Pulmonary artery endothelial cell (primary cell): ENCODE results near the gene FMO2. TPM values are rescaled to one million over a fixed set of nuclear protein-coding genes. Genes with fewer than 3 reads are reported as not detected.

Experiments
- DNase-seq: peaks from one replicate; pipeline ENCODE4 v3.0.0-alpha.2; 2011; ENCODE audit warnings: low read depth, low spot score
- total RNA-seq: library from RNA; depleted of rRNA; stranded (reverse); fragments of >200 nt; gene quantifications from 2 replicates; pipeline ENCODE4 v1.2.3, GENCODE V29; 2014

FMO2 gene
- total RNA-seq, 1 donor from 2014 or later = under 0.01 TPM

DNA sequence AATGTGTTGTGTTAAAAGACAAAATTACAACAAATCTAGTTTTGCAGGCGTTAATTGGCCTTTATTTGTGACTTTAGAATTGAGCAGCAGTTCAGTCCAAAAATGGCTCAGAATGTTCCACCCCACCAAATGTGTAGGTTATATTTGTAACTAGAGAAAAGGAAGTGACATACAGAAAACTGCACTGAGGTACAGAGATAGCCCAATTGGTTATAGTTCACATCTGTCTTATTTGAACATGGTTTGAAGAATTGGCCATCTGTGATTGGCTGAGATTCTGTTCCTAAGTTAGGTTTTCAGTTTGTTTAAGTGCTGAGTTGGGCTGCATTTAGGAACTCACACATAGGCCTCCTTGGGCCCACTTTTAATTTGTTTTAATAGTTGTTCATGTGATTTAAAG, 12.0 kb upstream of the FMO2 start:
- no peak for DNase-seq

- no peak for DNase-seq
These were observed 10.4 kb upstream of the FMO2 start for GRCh38 chr1:171174560-171175294.

DNA sequence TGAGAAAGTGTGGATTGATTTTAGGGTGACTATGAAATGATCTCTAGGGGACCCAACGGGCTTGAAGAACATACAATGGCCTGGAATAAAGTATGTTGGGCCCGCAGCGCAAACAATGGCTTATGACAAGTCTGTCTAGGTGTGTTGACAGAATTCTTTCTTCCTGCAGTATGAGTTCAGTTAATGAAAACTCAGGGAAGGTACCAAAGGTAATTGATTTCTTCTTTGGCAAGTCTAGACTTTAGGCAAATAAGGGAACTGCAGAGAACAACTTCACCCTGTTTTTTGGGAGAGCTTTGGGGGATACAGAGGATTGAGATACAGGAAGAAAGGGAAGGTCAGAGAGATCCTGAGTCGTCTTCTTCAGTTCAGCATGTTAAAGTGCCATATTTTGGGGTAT, 7.8 kb upstream of the FMO2 start:
- no peak for DNase-seq

DNA sequence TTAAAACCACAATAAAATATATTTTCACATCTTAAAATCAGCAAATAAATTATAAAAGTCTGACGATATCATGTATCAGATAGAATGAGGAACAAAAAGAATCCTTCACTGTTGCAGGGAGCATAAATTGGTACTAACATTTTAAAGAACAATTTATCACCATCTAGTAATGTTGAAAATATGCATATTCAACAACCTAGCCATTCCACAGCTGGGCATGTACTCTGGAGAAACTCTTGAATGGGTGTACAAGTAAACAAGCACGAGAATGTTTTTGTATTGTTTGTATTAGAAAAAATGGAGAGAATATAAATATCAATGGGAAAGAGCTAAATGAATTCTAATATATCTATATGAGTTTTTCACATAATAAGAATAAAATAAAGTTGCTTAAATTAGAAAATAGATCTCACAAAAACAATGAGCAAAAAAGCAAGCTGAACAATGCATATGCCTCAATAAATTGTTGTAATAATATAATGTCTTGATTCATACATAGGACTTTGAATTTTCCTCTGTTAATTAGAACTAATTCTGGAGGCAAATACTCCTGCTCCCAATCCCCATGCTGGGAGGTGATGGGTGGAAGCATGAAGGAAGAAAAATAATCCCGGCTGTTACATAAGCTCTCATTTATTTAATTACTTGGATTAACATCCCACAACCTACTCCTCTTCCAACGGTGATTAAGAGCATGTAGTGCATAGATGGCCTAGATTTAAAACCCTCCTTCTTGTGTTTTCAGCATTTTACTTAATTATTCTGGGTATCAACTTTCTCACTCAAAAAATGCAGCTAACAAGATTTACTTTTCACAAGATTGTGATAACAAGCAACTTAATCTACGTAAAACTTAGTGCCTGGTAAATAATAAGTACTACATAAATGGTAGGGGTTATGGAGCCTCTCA, 5.5 kb upstream of the FMO2 start:
- no peak for DNase-seq

GRCh38 chr1:171180670-171181069, 4.4 kb upstream of the FMO2 start:
- no peak for DNase-seq

GRCh38 chr1:171188388-171189266, 3.5 kb downstream of the FMO2 start:
- DNase-seq = peak; percentile 17

DNA sequence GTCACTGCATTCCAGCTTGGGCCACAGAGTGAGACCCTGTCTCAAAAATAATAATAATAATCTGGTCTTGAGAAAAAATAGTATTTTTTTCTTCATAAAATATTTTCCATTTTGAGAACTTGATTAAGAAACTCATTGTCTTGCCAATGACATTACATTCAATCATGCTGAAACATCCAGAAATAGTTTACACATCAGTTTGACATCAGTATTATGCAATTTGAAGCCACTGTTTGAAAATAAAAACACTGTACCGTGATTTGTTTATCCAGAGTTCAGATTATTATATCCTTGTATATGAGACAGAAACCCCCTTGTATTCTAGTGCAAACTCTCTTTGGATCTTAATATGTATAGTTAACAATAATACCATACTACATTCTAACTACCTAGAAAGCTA, 6.9 kb downstream of the FMO2 start:
- DNase-seq = no peak

DNA sequence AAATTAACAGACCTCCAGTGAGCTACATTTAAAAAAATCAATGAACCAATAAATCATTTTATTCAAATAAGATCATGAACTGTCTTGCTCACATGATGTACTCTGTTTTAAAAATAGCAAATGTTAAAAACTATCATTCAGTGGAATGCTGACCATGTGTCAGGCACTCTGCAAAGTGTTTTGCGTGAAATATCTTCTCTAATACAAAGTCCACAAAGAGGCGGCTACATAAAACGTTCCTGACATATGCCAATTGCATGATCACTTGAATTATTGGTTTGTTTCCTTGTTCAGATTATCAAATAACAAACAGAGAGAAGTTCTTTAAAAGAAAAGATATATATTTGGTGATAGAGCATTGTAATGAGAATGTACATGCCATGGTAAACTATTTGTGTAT, 10.7 kb downstream of the FMO2 start:
- DNase-seq = no peak

DNA sequence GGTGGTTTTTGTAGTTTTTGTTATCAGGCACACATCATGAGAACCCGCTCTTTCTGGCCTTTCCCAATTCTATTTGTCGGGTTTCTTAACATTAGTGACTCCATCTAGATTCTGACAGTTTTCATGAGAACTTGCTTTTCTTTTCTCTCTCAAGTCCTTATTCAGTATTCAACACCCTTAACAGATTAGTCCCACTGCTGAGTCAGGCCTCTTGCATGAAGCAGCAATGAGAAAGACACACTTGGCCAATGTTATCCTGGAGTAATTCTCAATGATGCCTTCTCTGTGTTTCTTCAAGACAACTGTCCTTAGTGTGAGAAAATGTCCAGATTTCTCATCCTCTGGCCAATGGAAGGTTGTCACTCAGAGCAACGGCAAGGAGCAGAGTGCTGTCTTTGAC, 11.3 kb downstream of the FMO2 start:
- DNase-seq = no peak

DNA sequence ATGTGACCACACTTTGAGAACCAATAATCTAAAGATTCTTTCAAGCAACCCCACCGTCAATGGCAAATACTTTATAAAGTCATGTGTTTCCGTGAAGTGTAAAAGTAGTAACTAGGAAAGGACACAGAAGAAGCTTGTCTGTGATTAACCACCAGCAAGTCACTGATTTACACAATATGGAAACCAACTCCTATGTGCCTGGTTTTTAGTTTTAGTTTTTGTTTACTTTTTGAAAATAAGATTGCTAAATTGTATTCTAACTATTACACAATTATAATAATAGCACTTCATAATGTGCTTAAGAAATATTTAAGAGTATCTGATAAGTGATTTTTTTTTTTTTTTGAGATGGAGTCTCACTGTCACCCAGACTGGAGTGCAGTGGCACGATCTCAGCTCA, 13.0 kb downstream of the FMO2 start:
- no peak for DNase-seq

- no peak for DNase-seq
These were observed 19.2 kb downstream of the FMO2 start for GRCh38 chr1:171204296-171204695.

DNA sequence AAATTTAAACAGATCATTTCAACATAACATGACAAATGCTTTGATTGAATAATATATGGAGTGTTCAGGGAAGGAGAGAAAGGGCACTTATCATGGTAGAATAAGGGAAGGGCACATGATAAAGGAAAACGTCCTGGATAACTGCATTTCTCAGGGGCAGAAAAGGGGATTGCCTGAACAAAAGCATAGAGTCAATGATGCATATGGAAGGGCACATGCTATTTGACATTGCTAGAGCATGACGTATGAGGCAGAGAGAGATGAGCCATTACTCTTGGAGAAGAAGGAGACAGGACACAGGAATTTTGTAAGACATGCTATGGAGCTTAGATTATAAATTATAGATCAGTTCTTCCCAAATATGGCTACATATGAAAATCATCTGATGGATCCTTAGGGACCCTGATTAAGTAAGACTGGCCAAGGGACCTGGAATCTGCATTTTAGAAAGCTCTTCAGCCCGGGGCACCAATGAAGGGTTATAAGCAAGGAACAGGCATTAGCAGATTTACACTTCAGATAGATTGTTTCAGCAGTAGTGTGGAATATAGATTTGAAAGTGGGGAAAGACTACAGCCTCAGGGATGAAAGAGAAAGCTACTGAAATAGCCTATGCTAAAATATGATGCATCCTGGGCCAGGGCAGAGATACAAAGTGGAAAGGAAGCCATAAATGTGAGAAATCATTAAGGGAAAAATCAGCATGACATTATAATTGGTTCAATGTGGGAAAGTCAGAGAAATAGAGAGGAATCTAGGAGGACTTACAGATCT, 21.3 kb downstream of the FMO2 start:
- no peak for DNase-seq

DNA sequence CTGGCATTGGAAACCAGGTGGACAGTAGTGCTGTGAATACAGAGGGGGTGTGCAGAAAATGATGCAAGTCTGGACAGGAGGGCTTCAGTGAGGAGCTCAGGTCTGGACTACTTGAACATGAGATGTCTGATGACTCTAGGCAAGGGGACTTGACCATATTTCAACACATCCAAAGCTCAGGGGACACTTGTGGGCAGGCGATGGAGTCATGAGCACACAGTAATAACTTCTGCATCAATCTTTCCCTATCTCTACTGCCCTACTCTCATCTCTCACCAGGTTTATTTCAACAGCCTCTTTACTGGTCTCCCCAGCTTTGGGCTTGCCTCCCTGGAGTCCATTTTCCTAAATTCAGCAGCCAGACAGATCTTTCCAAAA, 21.9 kb downstream of the FMO2 start:
- no peak for DNase-seq

DNA sequence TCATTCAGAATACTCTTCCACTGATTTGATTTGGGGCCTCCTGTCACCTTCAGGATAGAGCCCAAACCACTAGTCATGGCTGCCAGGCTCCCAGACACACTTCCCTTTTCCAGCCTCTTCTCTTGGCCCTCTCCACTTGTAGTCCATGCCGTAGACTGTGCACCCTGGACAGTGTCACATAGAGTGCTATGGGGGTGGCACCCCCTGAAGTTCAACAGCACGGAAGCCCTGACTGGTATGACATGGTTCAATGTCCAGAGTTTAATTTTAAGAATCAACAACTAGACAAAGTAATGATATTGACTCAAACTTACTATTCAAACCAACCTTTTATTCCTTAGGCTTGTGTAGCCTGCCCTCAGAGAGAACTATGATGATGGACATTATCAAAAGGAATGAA, 22.3 kb downstream of the FMO2 start:
- no peak for DNase-seq

DNA sequence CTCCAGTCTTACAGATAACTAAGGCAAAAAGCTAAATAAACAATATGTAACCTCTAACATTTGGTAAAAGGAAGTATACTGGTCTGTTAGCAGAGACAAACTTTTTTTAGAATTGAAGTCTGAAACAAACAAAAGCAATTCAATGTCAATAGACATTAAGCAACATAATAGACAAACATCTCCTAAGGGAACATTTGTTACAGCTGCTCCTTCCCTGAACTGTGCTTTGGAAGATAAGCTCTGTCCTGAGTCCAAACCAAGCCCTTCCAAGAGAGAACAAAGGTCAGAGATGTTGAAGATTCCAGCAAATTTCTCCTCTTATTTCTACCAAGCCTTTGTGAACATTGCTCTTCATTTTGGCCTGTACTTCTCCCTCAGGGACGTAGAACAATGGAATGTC, 25.3 kb downstream of the FMO2 start:
- no peak for DNase-seq

DNA sequence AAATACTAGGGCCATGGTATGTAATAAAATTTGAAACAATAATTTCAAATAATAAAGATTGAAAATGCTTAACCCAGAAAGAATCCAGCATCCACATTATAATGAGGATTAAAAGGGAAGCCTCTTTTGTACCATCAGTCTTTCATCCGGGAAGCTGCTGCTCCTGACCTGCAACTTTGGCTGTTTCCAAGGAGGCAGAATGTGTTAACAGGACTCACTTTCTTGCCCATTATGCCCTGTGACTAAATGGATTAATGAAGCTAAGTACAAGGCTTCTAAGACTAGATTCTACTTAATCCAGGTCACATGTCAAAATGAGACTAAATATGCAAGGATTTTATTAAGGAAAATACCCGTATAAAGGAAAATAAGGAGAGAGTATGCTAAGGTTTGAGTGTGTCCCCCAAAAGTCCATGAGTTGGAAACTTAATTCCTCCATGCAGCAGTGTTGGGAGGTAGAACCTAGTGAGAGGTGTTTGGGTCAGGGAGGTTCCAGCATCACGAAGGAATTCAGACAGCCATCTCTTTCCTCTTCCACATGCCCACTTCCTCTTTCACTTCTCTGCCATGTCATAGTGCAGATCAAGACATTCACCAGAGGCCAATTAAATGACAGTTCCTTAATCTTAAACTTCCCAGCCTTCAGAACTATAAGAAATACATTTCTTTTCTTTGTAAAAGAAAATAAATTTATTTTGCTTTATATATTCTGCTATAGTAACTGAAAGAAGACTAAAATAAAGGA, 27.7 kb downstream of the FMO2 start:
- no peak for DNase-seq

GRCh38 chr1:171213559-171214454, 28.7 kb downstream of the FMO2 start:
- no peak for DNase-seq

DNA sequence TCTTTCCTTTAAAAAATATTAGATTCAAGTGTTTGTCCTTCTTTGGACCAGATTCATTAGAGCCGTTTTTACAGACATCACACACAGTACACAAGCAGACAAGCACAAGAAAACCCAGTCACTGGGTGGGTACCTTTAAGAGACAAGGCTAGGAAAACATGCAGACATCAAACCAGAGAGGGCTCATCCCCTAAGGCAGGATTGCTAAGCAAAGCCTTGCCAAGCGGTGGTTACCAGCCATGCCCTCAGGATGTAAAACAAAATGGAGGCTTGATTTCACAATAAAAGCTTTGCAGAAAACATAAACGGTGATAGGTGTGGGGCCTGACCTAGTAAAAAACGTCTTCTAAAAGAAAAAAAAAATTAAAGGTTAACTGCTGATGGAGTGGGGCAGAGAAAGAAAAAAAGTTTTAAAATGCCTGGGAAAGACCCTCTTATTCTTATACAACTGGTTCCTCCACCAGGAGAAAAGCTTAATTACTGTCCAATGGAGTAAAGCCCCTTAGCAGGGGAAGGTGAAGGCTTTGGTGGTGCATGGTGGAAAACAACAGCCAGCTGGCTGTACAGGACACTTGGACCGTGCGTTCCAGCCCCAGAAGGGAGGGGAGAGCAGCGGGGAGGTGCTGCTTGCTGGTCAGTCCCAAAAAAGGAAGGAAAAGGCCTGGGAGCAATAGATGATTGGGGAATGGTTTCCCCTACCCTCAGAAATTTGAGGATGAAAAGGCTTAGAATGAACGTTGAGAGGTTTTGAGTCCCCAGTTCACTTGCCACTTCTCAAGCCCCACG, 32.8 kb downstream of the FMO2 start:
- DNase-seq = no peak

- no peak for DNase-seq
These were observed 33.6 kb downstream of the FMO2 start for GRCh38 chr1:171218661-171219060.
